H1 (cell line): ENCODE data around the gene ARID1B. TPM values are rescaled to one million over a fixed set of nuclear protein-coding genes. Genes with fewer than 3 reads are reported as not detected.

Experiments used
- CTCF ChIA-PET: fragments of 300-600 bp; sonication (Branson Sonifier 250); formaldehyde crosslinking; loops from one replicate; lab custom pipeline; 2021; ENCODE audit not compliant: partially characterized antibody; lab: Charles Lee
- POLR2A ChIA-PET: fragments of 300-600 bp; sonication (Branson Sonifier 250); formaldehyde crosslinking; loops from one replicate; lab custom pipeline; 2021; ENCODE audit warnings: inconsistent platforms; ENCODE audit not compliant: partially characterized antibody; lab: Charles Lee
- DNase-seq, 2 experiments: peaks; one replicate each; pipeline versions ENCODE4 v3.0.0 to v3.0.0-alpha.2; 2010 to 2022; ENCODE audit warnings: low spot score in 2 of 2, low read depth in 1 of 2, mixed read lengths in 1 of 2
- FAIRE-seq: peaks from 2 replicates; lab custom pipeline; 2011; peaks lifted over from hg19 to GRCh38; lab: Jason Lieb, UNC
- H2AFZ ChIP-seq: 2 replicates; pipeline ENCODE4 v1.8.1; 2012; ENCODE audit warnings: low read length, inconsistent platforms
- H2AK5ac ChIP-seq: 2 replicates; pipeline ENCODE4 v1.6.1; 2013; ENCODE audit warnings: low read depth, low read length
- H2BK120ac ChIP-seq: replicated peaks from 2 replicates; pipeline ENCODE3; 2013; ENCODE audit warnings: low read depth, low read length, inconsistent platforms
- H2BK12ac ChIP-seq: 2 replicates; pipeline ENCODE4 v1.6.1; 2013; ENCODE audit warnings: low read depth, low read length
- H2BK15ac ChIP-seq: 2 replicates; pipeline ENCODE4 v1.6.1; 2013; ENCODE audit warnings: low read length
- H2BK20ac ChIP-seq: 2 replicates; pipeline ENCODE4 v1.6.1; 2013; ENCODE audit warnings: low read length
- H2BK5ac ChIP-seq: 2 replicates; pipeline ENCODE4 v1.6.1; 2013; ENCODE audit warnings: low read depth, low read length
- H3K14ac ChIP-seq: 2 replicates; pipeline ENCODE4 v1.6.1; 2013; ENCODE audit warnings: inconsistent platforms; ENCODE audit not compliant: insufficient read length
- H3K18ac ChIP-seq: 2 replicates; pipeline ENCODE4 v1.6.1; 2013; ENCODE audit warnings: low read length; ENCODE audit errors: extremely low read depth
- H3K23ac ChIP-seq: 2 replicates; pipeline ENCODE4 v1.6.1; 2013; ENCODE audit warnings: inconsistent platforms; ENCODE audit not compliant: insufficient read length
- H3K23me2 ChIP-seq: 2 replicates; pipeline ENCODE4 v1.6.1; 2013; ENCODE audit warnings: low read depth, low read length
- H3K27ac ChIP-seq: 2 replicates; pipeline ENCODE4 v1.6.1; 2011; ENCODE audit warnings: low read depth, low read length, inconsistent platforms
- H3K27me3 ChIP-seq, 4 experiments: replicated peaks in 1 of 4; 1 replicate in 1 of 4; 2 replicates in 3 of 4; pipeline versions ENCODE4 v1.6.1 to v1.8.1; 2011 to 2013; ENCODE audit warnings: low read length in 3 of 4, mild to moderate bottlenecking in 3 of 4, inconsistent platforms in 2 of 4, mixed read lengths in 2 of 4, moderate library complexity in 1 of 4; ENCODE audit not compliant: control insufficient read depth in 3 of 4, insufficient read depth in 3 of 4; ENCODE audit errors: extremely low read depth in 1 of 4
- H3K36me3 ChIP-seq, 4 experiments: 2 replicates each; pipeline versions ENCODE4 v1.6.1 to v1.8.1; 2011 to 2013; ENCODE audit warnings: mild to moderate bottlenecking in 4 of 4, low read length in 3 of 4, moderate library complexity in 2 of 4, control low read depth in 1 of 4, inconsistent platforms in 1 of 4; ENCODE audit not compliant: insufficient read depth in 4 of 4, control insufficient read depth in 2 of 4
- H3K4ac ChIP-seq: replicated peaks from 2 replicates; pipeline ENCODE3; 2013; ENCODE audit warnings: low read length, low read depth, mixed read lengths, inconsistent platforms; ENCODE audit not compliant: insufficient read length
- H3K4me1 ChIP-seq, 4 experiments: replicated peaks in 1 of 4; 1 replicate in 1 of 4; 2 replicates in 3 of 4; pipeline versions ENCODE4 v1.6.1 to v1.8.1; 2011 to 2013; ENCODE audit warnings: low read length in 3 of 4, inconsistent platforms in 2 of 4, mixed read lengths in 1 of 4; ENCODE audit not compliant: insufficient read depth in 4 of 4, control insufficient read depth in 3 of 4
- H3K4me2 ChIP-seq, 2 experiments: 2 replicates each; pipeline versions ENCODE4 v1.6.1 to v1.8.1; 2011 to 2013; ENCODE audit warnings: low read depth in 2 of 2, low read length in 2 of 2, control low read depth in 1 of 2, inconsistent platforms in 1 of 2, mild to moderate bottlenecking in 1 of 2; ENCODE audit not compliant: insufficient read depth in 1 of 2
- H3K4me3 ChIP-seq, 4 experiments: fragments of 200-600, 300-600 bp in 1 of 4; sonication (generic), shearing (Covaris generic), sonication (Bioruptor Twin) in 1 of 4; 2 replicates each; pipeline versions ENCODE4 v1.5.1 to v1.8.1; 2011 to 2016; ENCODE audit warnings: low read length in 4 of 4, low read depth in 3 of 4, control low read depth in 2 of 4, inconsistent platforms in 2 of 4, mild to moderate bottlenecking in 2 of 4, mixed read lengths in 1 of 4, moderate library complexity in 1 of 4; ENCODE audit not compliant: insufficient read depth in 2 of 4; ENCODE audit errors: extremely low read depth in 1 of 4
- H3K56ac ChIP-seq: replicated peaks from 2 replicates; pipeline ENCODE3; 2013; ENCODE audit warnings: low read depth, mild to moderate bottlenecking, mixed read lengths, low read length, inconsistent platforms; ENCODE audit not compliant: insufficient read length
- H3K79me1 ChIP-seq: 2 replicates; pipeline ENCODE4 v1.6.1; 2013; ENCODE audit warnings: low read depth, low read length, control low read depth
- H3K79me2 ChIP-seq, 2 experiments: 2 replicates each; pipeline versions ENCODE4 v1.6.1 to v1.8.1; 2012 to 2013; ENCODE audit warnings: low read length in 2 of 2, mild to moderate bottlenecking in 2 of 2, inconsistent platforms in 1 of 2; ENCODE audit not compliant: insufficient read depth in 2 of 2, control insufficient read depth in 1 of 2
- H3K9ac ChIP-seq, 4 experiments: replicated peaks in 1 of 4; 1 replicate in 1 of 4; 2 replicates in 3 of 4; pipeline versions ENCODE4 v1.6.1 to v1.8.1; 2011 to 2013; ENCODE audit warnings: low read depth in 3 of 4, low read length in 3 of 4, control low read depth in 2 of 4, mild to moderate bottlenecking in 2 of 4, moderate library complexity in 2 of 4, inconsistent platforms in 1 of 4; ENCODE audit errors: extremely low read depth in 1 of 4
- H3K9me3 ChIP-seq, 2 experiments: 2 replicates each; pipeline versions ENCODE4 v1.6.1 to v1.8.1; 2012 to 2013; ENCODE audit warnings: mild to moderate bottlenecking in 2 of 2, moderate library complexity in 2 of 2, control low read depth in 1 of 2, inconsistent platforms in 1 of 2, low read depth in 1 of 2, low read length in 1 of 2, mixed read lengths in 1 of 2; ENCODE audit not compliant: insufficient read depth in 2 of 2
- H4K20me1 ChIP-seq, 2 experiments: replicated peaks in 1 of 2; 2 replicates each; pipeline versions ENCODE3 to v1.8.1; 2011 to 2013; ENCODE audit warnings: inconsistent platforms in 2 of 2, low read length in 2 of 2, mild to moderate bottlenecking in 1 of 2; ENCODE audit not compliant: insufficient read depth in 2 of 2, control insufficient read depth in 1 of 2
- H4K5ac ChIP-seq: 2 replicates; pipeline ENCODE4 v1.6.1; 2013; ENCODE audit warnings: low read length, low read depth, mixed read lengths, inconsistent platforms; ENCODE audit not compliant: insufficient read length
- H4K8ac ChIP-seq: 2 replicates; pipeline ENCODE4 v1.8.0; 2013; ENCODE audit warnings: mild to moderate bottlenecking, moderate library complexity, low read length, inconsistent platforms; ENCODE audit not compliant: insufficient read depth; ENCODE audit errors: extremely low read depth
- H4K91ac ChIP-seq: replicated peaks from 2 replicates; pipeline ENCODE3; 2013; ENCODE audit warnings: low read length, mixed read lengths, inconsistent platforms; ENCODE audit not compliant: insufficient read length
- BCL11A ChIP-seq, 2 experiments: IDR thresholded peaks; one replicate each; pipeline ENCODE4 v1.6.1; 2011; ENCODE audit warnings: low read depth in 2 of 2, low read length in 2 of 2, mild to moderate bottlenecking in 2 of 2
- CHD2 ChIP-seq: IDR thresholded peaks from 2 replicates; pipeline ENCODE4 v1.6.1; 2012; ENCODE audit warnings: low read length, improper control_type of control experiment
- EP300 ChIP-seq, 2 experiments: IDR thresholded peaks; 1 replicate in 1 of 2; 2 replicates in 1 of 2; pipeline ENCODE4 v1.6.1; 2011 to 2012; ENCODE audit warnings: low read depth in 2 of 2, low read length in 2 of 2, mild to moderate bottlenecking in 2 of 2, borderline replicate concordance in 1 of 2, inconsistent platforms in 1 of 2, moderate library complexity in 1 of 2
- RFX5 ChIP-seq: IDR thresholded peaks from 2 replicates; pipeline ENCODE4 v1.6.1; 2011; ENCODE audit warnings: low read depth, low read length, improper control_type of control experiment, borderline replicate concordance
- RNF2 ChIP-seq: fragments of 200-900, 300-1000 bp; sonication (generic); IDR thresholded peaks from 2 replicates; pipeline ENCODE4 v1.7.1; 2016; ENCODE audit warnings: borderline replicate concordance, low read depth, mild to moderate bottlenecking, antibody characterized with exemption, low read length; ENCODE audit not compliant: poor library complexity, severe bottlenecking; ENCODE audit errors: missing control alignments
- WGBS, 2 experiments: shearing (Covaris generic) in 1 of 2; methylation state at CpG; one replicate each; pipeline versions ENCODE4 v1.1.6 to v1.1.7; 2013 to 2015; ENCODE audit warnings: low lambda C conversion rate in 2 of 2, mixed read lengths in 2 of 2, inconsistent platforms in 1 of 2, low coverage in 1 of 2, missing lambda C conversion rate in 1 of 2; ENCODE audit not compliant: insufficient replicate concordance in 2 of 2, insufficient coverage in 1 of 2, insufficient read length in 1 of 2; ENCODE audit errors: extremely low coverage in 1 of 2, missing lambda C conversion rate in 1 of 2; 5-methylcytosine and 5-hydroxymethylcytosine counted together
- polyA plus RNA-seq, 7 experiments: library from polyadenylated mRNA; depleted of rRNA in 3 of 7; stranded (reverse) in 5 of 7; unstranded in 2 of 7; fragments of >200 nt in 5 of 7; fragments of 200-250 nt in 2 of 7; gene quantifications; 1 replicate in 5 of 7; 2 replicates in 1 of 7; 4 replicates in 1 of 7; pipeline versions ENCODE4 v1.2.1 to v1.2.3, GENCODE V29; 2011 to 2013; ENCODE audit warnings: missing spikeins in 2 of 7, mixed read lengths in 2 of 7
- total RNA-seq: library from RNA; stranded (reverse); fragmentation: NEBNext Ultra II Directional; extraction: Animal tissue kit (Norgen Biotek cat#: 25700); gene quantifications from 2 replicates; pipeline ENCODE4 v1.2.1, GENCODE V29; 2021

The ARID1B gene
- total and polyA plus RNA-seq, 2 of the 8 experiments (the other 6 are each of a cell fraction or from before 2014, with no cell fraction given) = 24.3 to 70.3 TPM

GRCh38 chr6:157019733-157020132 is 242.6 kb downstream of the ARID1B start:
- H3K79me2 ChIP-seq = peaks cover 0 to 84% of the 10 kb centered on the region in 2 experiments; a peak in 3 of 4 replicates
- no peak overlapping the region; a peak in 1 of 4 replicates for H3K4me2 ChIP-seq
- 75% methylated on average over 7 of the region's 7 CpGs; no CpG with 5 or more reads in 1 of the 2 experiments for WGBS, 2 experiments
- no peak overlapping the region for H3K18ac ChIP-seq
- H3K23ac ChIP-seq = no peak overlapping the region
- H3K4me3 ChIP-seq = no peak overlapping the region
- H4K8ac ChIP-seq = no peak overlapping the region
- H3K56ac ChIP-seq = no peak overlapping the region
- 0 out of 2 replicates have a peak, but pooled peaks cover 4% of the 10 kb centered on the region for H3K79me1 ChIP-seq
- no peak overlapping the region for H2BK120ac ChIP-seq
- no peaks in the 10 kb centered on the region for H3K36me3 ChIP-seq
- H3K4me1 ChIP-seq = peaks cover 0 to 7% (median 6%) of the 10 kb centered on the region in 4 experiments; a peak in 4 of 7 replicates
- FAIRE-seq (no peak), DNase-seq (no peak)
- TF ChIP-seq EP300 (IDR thresholded peaks at IDR 0.05; ENCODE audit: borderline replicate concordance in 1 of 2, low read depth in 2 of 2, low read length in 2 of 2) (no peak), BCL11A (IDR thresholded peaks at IDR 0.05; ENCODE audit: low read depth in 2 of 2, low read length in 2 of 2) (no peak), RFX5 (no peak), CHD2 (no peak), RNF2 (no peak)
- H3K9ac ChIP-seq = no peak overlapping the region
- H2BK20ac ChIP-seq = no peak overlapping the region
- no peak overlapping the region for H2BK15ac ChIP-seq
- H3K14ac ChIP-seq = no peak overlapping the region
- ChIA-PET CTCF (interaction anchor here (1.0 to 1.4 kb wide), 5 partner anchors 9 to 99 kb away, joined by 3 to 5 read pairs (median 3); no protein-coding TSS in a partner anchor), POLR2A (interaction anchor here (0.9 to 2.6 kb wide), 6 partner anchors 7 to 218 kb away, joined by 3 to 15 read pairs (median 6); no protein-coding TSS in a partner anchor)
- no peaks in the 10 kb centered on the region for H3K9me3 ChIP-seq
- H2BK5ac ChIP-seq = no peak overlapping the region
- H3K23me2 ChIP-seq = no peaks in the 10 kb centered on the region
- peaks cover 0 to 2% of the 10 kb centered on the region in 2 experiments for H4K20me1 ChIP-seq
- H3K27ac ChIP-seq = no peak overlapping the region
- no peak overlapping the region for H4K91ac ChIP-seq
- H2AK5ac ChIP-seq = no peak overlapping the region
- H2AFZ ChIP-seq = no peak overlapping the region
- no peak overlapping the region for H3K4ac ChIP-seq
- H2BK12ac ChIP-seq = no peak overlapping the region
- H4K5ac ChIP-seq = no peak overlapping the region
- peaks cover 0 to 3% (median 0%) of the 10 kb centered on the region in 4 experiments; a peak in 1 of 7 replicates for H3K27me3 ChIP-seq
